ENCODE results near the gene NT5C1B.

DNA sequence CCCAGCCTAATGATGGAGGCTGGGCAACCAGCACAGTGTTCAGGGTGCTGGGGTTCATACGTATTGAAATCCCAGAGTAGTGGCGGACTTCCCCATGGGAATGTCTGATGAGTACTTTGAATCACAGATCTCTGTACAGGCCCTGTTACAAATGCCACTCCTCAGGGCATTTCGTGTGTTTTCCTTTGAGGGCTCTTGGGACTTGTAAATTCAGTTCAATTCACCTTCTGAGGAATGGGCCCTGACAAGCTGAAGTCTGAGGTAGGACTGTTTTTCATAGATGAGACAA lies 28.6 kb downstream of the NT5C1B start:
- TF ChIP-seq, protein P1, sequence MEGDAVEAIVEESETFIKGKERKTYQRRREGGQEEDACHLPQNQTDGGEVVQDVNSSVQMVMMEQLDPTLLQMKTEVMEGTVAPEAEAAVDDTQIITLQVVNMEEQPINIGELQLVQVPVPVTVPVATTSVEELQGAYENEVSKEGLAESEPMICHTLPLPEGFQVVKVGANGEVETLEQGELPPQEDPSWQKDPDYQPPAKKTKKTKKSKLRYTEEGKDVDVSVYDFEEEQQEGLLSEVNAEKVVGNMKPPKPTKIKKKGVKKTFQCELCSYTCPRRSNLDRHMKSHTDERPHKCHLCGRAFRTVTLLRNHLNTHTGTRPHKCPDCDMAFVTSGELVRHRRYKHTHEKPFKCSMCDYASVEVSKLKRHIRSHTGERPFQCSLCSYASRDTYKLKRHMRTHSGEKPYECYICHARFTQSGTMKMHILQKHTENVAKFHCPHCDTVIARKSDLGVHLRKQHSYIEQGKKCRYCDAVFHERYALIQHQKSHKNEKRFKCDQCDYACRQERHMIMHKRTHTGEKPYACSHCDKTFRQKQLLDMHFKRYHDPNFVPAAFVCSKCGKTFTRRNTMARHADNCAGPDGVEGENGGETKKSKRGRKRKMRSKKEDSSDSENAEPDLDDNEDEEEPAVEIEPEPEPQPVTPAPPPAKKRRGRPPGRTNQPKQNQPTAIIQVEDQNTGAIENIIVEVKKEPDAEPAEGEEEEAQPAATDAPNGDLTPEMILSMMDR (IDR thresholded peaks at IDR 0.05 in 8 of 11, conservative IDR thresholded peaks at IDR 0.05 in 3 of 11): no peak
- TF ChIP-seq POLR2A (IDR thresholded peaks at IDR 0.05): no peak
- no peak for TF ChIP-seq POLR2AphosphoS5 (IDR thresholded peaks at IDR 0.05)
